ENCODE measurements around the gene LRRC3.

The LRRC3 gene

GRCh38 chr21:44428281-44428960, 26.9 kb upstream of the LRRC3 start:
- no peak for TF ChIP-seq CTCF (IDR thresholded peaks at IDR 0.05; ENCODE audit: extremely low read depth, insufficient read depth, missing control alignments)
- in situ Hi-C loops (cut with MboI; ENCODE audit: low pct_unique_long_range_greater_than_20kb, low sequenced_read_pairs, unreplicated experiment), result no loop called here
- no peak for DNase-seq (ENCODE audit: low spot score)

- TF ChIP-seq CTCF (IDR thresholded peaks at IDR 0.05; ENCODE audit: extremely low read depth, insufficient read depth, missing control alignments), result no peak
- in situ Hi-C loops (cut with MboI; ENCODE audit: low pct_unique_long_range_greater_than_20kb, low sequenced_read_pairs, unreplicated experiment), result no loop called here
Measured at GRCh38 chr21:44429894-44430293, 25.4 kb upstream of the LRRC3 start.

GRCh38 chr21:44431300-44431699, 24.0 kb upstream of the LRRC3 start:
- TF ChIP-seq CTCF (IDR thresholded peaks at IDR 0.05; ENCODE audit: extremely low read depth, insufficient read depth, missing control alignments), result no peak
- in situ Hi-C loops (cut with MboI; ENCODE audit: low pct_unique_long_range_greater_than_20kb, low sequenced_read_pairs, unreplicated experiment), result no loop called here
- DNase-seq (ENCODE audit: low spot score), result no peak

More at GRCh38 chr21:44429894-44430293, 25.4 kb upstream of the LRRC3 start:
- DNase-seq (ENCODE audit: low spot score), result no peak

- no peak for TF ChIP-seq CTCF (IDR thresholded peaks at IDR 0.05; ENCODE audit: extremely low read depth, insufficient read depth, missing control alignments)
- in situ Hi-C loops (cut with MboI; ENCODE audit: low pct_unique_long_range_greater_than_20kb, low sequenced_read_pairs, unreplicated experiment), result no loop called here
- no peak for DNase-seq (ENCODE audit: low spot score)
Measured at GRCh38 chr21:44432841-44433790, 22.2 kb upstream of the LRRC3 start.

GRCh38 chr21:44433791-44434567, 21.3 kb upstream of the LRRC3 start:
- no peak for DNase-seq (ENCODE audit: low spot score)
- in situ Hi-C loops (cut with MboI; ENCODE audit: low pct_unique_long_range_greater_than_20kb, low sequenced_read_pairs, unreplicated experiment), result no loop called here
- TF ChIP-seq CTCF (IDR thresholded peaks at IDR 0.05; ENCODE audit: extremely low read depth, insufficient read depth, missing control alignments), result no peak

- no peak for DNase-seq (ENCODE audit: low spot score)
- no peak for TF ChIP-seq CTCF (IDR thresholded peaks at IDR 0.05; ENCODE audit: extremely low read depth, insufficient read depth, missing control alignments)
- in situ Hi-C loops (cut with MboI; ENCODE audit: low pct_unique_long_range_greater_than_20kb, low sequenced_read_pairs, unreplicated experiment), result no loop called here
Measured at GRCh38 chr21:44434568-44434925, 20.8 kb upstream of the LRRC3 start.
